ENCODE data around the gene VWA3B.
"Not testable (repeated sequence)": the region's sequence is repeated elsewhere in the genome, so short reads cannot be mapped to it uniquely, and the experiment has no call there.

VWA3B gene

DNA sequence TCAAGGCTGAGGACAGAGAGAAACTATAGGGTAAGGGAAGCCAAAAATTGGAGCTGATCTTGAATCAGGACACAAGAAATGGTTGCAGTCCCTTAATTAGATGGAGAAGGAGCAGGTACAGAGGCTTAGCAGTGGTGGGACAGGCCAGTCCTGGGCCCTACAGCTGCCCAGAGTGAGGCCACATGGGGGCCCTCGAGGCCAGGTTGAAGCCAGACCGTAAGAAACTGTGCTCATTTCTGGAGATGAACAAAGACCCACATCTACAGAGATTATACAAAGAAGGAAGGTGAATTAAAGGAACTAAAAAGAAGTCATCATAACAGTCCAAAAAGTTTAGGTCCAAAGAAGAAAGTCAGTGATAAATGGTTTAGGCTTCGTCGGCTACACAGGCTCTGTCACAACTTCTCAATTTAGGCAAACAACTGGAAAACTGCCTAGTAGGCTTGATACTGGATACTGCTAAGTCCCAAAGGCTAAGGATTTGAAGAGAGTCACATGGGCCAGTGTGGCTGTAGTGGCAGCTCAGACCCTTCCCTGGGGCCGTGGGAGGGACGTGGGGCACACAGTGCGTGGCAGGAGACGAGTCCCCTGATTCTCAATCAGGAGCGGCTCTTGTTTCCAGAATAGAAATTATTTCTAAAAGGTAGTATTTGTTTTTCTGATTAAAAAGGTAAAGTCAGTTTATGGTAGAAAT is 208.9 kb downstream of the VWA3B start:
- no peak for DNase-seq (ENCODE audit: low read depth in 2 of 3, low spot score in 2 of 3)

- DNase-seq (ENCODE audit: low read depth in 2 of 3, low spot score in 2 of 3) = no peak
Observed at GRCh38 chr2:98296440-98296839, 209.5 kb downstream of the VWA3B start.

DNA sequence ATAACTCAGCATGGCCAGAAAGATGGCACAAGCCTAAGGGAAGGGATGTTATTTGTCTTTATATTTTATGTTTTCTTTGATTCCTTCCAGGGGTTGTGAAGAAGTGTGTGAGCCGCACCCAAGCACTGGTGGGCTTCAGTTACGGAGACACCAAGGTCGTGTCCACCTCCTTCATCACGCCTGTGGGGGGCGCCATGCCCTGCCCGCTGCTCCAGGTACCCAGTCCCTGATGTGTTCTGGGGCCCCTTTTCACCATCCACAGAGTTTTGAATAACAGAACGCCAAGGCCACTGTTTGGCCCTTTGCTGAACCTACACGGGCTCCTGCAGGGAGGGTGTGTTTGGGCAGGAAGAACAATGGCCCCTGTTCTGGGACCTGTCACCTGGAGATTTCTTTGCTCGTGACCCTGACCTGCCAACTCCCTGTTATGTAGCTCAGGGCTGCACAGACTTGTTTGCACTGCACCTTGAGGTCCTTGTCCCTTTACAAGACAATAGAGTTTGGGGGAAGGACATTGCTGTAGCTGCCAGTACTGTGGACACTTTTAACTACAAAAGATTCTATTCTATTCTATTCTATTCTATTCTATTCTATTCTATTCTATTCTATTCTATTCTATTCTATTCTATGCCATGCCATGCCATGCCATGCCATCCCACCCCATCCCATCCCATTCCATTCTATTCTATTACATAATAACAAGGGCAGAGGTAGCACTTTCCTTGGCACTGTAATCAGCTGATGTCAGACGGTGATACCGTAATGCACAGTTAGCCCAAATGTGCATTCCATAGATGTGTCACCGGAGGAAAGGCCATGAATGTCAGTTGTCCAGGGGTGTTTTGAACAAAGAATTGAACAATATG is 211.1 kb downstream of the VWA3B start:
- no peak for DNase-seq (ENCODE audit: low read depth in 2 of 3, low spot score in 2 of 3)

GRCh38 chr2:98298683-98299164 is 211.8 kb downstream of the VWA3B start:
- no peak for DNase-seq (ENCODE audit: low read depth in 2 of 3, low spot score in 2 of 3)

DNA sequence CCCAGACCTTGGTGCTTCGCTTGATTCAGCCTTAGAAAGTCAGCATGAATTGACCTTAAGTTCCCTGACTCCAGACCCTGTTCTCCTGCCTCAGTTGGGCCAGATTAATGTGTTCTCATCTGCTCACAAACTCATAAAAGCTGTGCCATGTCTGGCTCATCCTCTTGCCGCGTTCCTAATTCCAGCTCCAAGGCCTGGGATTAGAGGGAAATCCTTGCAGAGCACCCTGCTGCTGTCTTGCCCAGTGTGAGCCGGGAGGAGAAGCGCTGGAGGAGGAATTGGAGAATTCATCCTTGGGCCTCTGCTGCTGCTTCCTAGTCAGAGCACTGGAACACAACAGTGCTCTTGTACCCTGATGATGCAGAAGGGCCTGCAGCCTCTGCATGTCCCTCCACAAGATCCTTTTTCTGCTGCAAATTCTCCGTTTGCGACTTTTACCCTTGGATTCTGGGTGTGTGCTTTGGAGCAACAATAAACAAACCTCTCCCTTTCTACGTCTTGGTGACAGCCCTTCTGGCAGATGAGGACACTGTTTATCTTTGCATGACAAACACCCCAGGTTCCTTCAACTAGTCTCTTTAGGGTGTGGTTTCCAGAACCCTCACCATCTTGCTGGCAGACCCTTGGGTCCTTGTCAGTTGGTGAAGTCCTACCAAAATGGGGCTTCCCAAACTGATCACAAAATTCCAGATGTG is 212.4 kb downstream of the VWA3B start:
- no peak for DNase-seq (ENCODE audit: low read depth in 2 of 3, low spot score in 2 of 3)

DNA sequence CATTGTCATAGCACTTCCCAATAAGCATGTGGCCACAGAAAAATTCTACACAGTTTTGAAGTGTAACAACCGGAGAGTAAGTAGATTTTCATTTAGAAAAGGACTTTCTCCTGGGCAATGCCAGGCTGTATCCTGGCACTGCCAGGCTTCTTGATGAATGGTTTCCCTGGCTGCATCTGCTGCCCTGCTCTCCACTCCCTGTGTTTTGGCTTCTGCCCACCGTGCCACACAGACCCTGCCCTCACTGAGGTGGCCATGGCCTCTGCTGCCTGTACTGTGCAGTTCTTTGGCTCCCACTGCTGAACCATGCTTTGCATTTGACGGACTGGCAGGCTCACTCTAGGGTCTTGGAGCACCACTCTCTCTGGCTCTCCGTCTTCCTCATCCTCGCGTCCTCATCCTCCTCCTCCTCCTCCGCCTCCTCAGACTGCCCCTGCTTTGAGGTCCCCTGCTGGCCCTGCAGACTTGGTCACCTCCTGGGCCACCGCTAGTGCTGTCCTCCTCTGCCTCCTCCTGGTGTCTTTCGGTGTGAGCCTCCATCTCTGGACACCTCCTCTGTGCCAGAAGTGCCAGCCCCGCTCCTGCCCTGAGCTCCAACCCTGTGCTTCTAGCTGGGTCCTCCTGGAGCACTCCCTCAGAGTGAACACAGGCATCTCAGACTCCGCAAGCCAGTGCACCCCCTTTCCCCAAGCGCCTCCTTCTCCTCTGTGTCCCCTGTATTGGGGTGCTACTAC is 213.3 kb downstream of the VWA3B start:
- no peak for DNase-seq (ENCODE audit: low read depth in 2 of 3, low spot score in 2 of 3)

- DNase-seq (ENCODE audit: low read depth in 2 of 3, low spot score in 2 of 3) = no peak
Observed at GRCh38 chr2:98301469-98301868, 214.5 kb downstream of the VWA3B start.

- not testable (repeated sequence) for DNase-seq (ENCODE audit: low read depth in 2 of 3, low spot score in 2 of 3)
Observed at GRCh38 chr2:98307131-98307696, 220.2 kb downstream of the VWA3B start.

GRCh38 chr2:98308068-98308467 is 221.1 kb downstream of the VWA3B start:
- no peak for DNase-seq (ENCODE audit: low read depth in 2 of 3, low spot score in 2 of 3)

DNA sequence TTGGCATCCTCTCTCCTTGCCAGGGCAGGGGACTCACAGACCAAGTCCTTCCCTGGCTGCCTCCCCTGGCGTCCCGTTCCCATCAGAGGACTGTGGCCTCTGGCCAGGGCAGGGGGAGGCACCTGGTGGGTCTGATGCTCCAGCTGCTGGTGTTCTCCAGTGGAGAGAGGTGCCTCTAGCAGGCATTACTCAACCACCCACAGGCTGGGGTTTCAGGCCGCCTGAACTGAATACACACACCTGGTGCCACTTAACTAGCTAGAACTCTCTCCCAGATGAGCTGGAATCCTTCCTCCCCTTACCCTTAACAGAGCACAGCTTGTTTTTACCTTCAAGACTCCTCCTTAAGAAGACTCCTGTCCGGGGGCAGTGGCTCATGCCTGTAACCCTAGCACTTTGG is 221.6 kb downstream of the VWA3B start:
- no peak for DNase-seq (ENCODE audit: low read depth in 2 of 3, low spot score in 2 of 3)

GRCh38 chr2:98309580-98309979 is 222.6 kb downstream of the VWA3B start:
- no peak for DNase-seq (ENCODE audit: low read depth in 2 of 3, low spot score in 2 of 3)

- DNase-seq (ENCODE audit: low read depth in 2 of 3, low spot score in 2 of 3) = no peak
Observed at GRCh38 chr2:98310010-98310409, 223.0 kb downstream of the VWA3B start.

DNA sequence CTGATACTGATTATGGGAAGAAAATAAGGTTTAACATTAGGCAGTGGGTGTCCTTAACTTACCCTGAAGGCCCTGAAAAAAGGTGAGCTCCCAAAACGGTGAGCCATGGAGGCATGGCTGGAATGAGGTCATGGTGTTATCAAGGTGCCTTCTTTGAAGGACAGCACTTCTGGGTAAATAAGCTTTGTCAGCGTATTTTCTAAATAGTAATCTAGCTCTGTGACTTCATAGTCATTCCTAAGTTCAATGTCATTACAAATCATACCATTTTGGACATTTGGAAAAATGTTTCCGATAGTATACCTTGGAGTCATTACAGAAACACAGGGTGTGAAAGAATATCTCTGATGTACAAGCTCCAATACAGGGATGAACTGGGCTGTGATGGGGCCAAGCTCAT is 224.1 kb downstream of the VWA3B start:
- no peak for DNase-seq (ENCODE audit: low read depth in 2 of 3, low spot score in 2 of 3)

GRCh38 chr2:98311771-98312545 is 225.0 kb downstream of the VWA3B start:
- DNase-seq (ENCODE audit: low read depth in 2 of 3, low spot score in 2 of 3) = no peak

DNA sequence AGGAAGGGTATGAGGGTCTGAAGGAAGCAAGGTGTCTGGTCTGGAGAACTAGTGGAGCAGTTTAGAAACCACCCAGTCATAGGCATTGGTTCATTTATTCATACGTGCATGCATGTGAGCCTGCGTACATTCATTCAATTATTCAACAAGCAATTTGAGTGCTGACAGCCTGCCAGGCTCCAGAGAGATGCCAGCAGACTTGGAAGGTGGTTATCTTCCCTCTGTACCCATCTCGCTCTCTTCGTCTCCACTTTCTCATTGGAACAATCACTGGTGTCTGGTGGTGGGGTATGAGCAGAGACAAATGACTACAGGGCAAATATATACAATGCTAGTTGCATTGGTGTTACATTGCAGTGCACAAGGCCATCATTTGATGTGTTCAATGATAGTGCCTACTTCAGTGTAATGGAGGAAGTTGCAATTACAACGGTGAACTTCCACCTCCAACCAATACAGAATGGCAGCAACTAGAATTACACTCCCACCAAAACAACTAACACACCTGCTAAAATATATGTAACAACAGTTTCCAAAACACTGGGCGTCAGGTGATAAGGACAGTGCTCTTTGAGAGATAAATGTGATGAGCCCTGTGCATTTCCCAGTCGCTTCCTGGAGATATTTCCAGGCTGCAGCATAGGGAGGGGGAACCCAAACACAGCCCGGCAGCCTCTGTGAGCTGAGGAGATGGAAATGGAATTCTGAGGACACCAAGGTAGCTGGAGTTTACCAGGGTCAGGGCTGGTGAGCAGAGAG is 226.7 kb downstream of the VWA3B start:
- DNase-seq (ENCODE audit: low read depth in 2 of 3, low spot score in 2 of 3) = no peak

GRCh38 chr2:98314251-98314650 is 227.3 kb downstream of the VWA3B start:
- no peak for DNase-seq (ENCODE audit: low read depth in 2 of 3, low spot score in 2 of 3)

DNA sequence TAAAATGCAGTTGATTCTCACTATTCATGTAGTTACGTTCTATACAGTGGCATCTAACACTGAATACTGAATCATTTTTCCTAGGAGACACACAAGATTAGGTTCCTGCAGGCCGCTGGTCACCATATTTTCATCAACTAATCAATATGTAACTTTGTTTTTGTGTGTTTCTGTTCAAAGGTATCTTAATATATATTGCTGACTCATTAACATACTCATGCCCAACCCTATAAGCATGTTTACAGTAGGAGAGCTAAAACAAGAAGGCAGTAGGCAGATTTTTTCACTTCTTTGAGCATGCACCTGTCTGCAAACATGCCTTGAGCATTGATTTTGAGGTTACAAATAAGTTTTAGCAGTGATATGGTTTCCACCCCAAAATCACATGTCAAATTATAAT is 229.0 kb downstream of the VWA3B start:
- DNase-seq (ENCODE audit: low read depth in 2 of 3, low spot score in 2 of 3) = no peak

GRCh38 chr2:98317214-98317613 is 230.2 kb downstream of the VWA3B start:
- no peak for DNase-seq (ENCODE audit: low read depth in 2 of 3, low spot score in 2 of 3)

DNA sequence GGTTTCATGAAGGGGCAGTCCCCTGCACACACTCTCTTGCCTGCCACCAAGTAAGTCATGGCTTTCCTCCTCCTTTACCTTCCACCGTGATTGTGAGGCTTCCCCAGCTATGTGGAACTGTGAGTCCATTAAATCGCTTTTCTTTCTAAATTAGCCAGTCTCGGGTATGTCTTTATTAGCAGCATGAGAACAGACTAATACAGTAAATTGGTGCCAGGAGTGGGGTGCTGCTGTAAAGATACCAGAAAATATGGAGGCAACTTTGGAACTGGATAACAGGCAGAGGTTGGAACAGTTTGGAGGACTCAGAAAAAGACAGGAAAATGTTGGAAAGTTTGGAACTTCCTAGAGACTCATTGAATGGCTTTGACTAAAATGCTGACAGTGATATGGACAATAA is 233.2 kb downstream of the VWA3B start:
- DNase-seq (ENCODE audit: low read depth in 2 of 3, low spot score in 2 of 3) = not testable (repeated sequence)
